Astrocyte (in vitro differentiated cells and primary cell): ENCODE measurements around the gene CHST3. TPM values are rescaled to one million over a fixed set of nuclear protein-coding genes. Genes with fewer than 3 reads are reported as not detected.

ENCODE experiments used
- DNase-seq: peaks from one replicate; pipeline ENCODE4 v3.0.0-alpha.2; 2010; ENCODE audit warnings: low read depth
- FAIRE-seq: peaks from 2 replicates; lab custom pipeline; 2011; peaks lifted over from hg19 to GRCh38; lab: Jason Lieb, UNC
- H2AFZ ChIP-seq: 2 replicates; pipeline ENCODE4 v1.6.0; 2012; ENCODE audit warnings: low read depth, low read length, inconsistent platforms
- H3K27ac ChIP-seq: 2 replicates; pipeline ENCODE4 v1.5.1; 2011; ENCODE audit warnings: low read depth, low read length, inconsistent platforms
- H3K27me3 ChIP-seq: 2 replicates; pipeline ENCODE4 v1.6.0; 2011; ENCODE audit warnings: low read length, inconsistent platforms; ENCODE audit not compliant: insufficient read depth
- H3K36me3 ChIP-seq: 2 replicates; pipeline ENCODE4 v1.5.1; 2011; ENCODE audit warnings: low read length, inconsistent platforms; ENCODE audit not compliant: insufficient read depth
- H3K4me1 ChIP-seq: 2 replicates; pipeline ENCODE4 v1.5.1; 2011; ENCODE audit warnings: low read length, inconsistent platforms; ENCODE audit not compliant: insufficient read depth
- H3K4me2 ChIP-seq: 2 replicates; pipeline ENCODE4 v1.6.0; 2012; ENCODE audit warnings: low read length, inconsistent platforms
- H3K4me3 ChIP-seq: 2 replicates; pipeline ENCODE4 v1.5.1; 2011; ENCODE audit warnings: low read depth, mild to moderate bottlenecking, low read length, inconsistent platforms; ENCODE audit not compliant: insufficient read depth
- H3K79me2 ChIP-seq: 2 replicates; pipeline ENCODE4 v1.6.0; 2012; ENCODE audit warnings: mild to moderate bottlenecking, low read length, inconsistent platforms; ENCODE audit not compliant: insufficient read depth
- H3K9ac ChIP-seq: 2 replicates; pipeline ENCODE4 v1.6.0; 2012; ENCODE audit warnings: mild to moderate bottlenecking, low read length, inconsistent platforms
- H3K9me3 ChIP-seq: 2 replicates; pipeline ENCODE4 v1.5.1; 2012; ENCODE audit warnings: low read depth, mild to moderate bottlenecking, low read length, inconsistent platforms; ENCODE audit not compliant: insufficient read depth
- H4K20me1 ChIP-seq: 2 replicates; pipeline ENCODE4 v1.6.0; 2012; ENCODE audit warnings: low read length, inconsistent platforms; ENCODE audit not compliant: insufficient read depth
- H3K27ac Mint-ChIP-seq: one replicate; pipeline ENCODE4 v1.8.0; 2021; ENCODE audit warnings: mild to moderate bottlenecking, mixed read lengths; ENCODE audit not compliant: unreplicated experiment
- H3K27me3 Mint-ChIP-seq: one replicate; pipeline ENCODE4 v1.8.0; 2021; ENCODE audit warnings: low read depth, mixed read lengths; ENCODE audit not compliant: unreplicated experiment
- H3K36me3 Mint-ChIP-seq: one replicate; pipeline ENCODE4 v1.8.0; 2021; ENCODE audit warnings: low read depth, mixed read lengths; ENCODE audit not compliant: unreplicated experiment
- H3K4me1 Mint-ChIP-seq: one replicate; pipeline ENCODE4 v1.8.0; 2021; ENCODE audit warnings: low read depth, mixed read lengths; ENCODE audit not compliant: unreplicated experiment
- H3K4me3 Mint-ChIP-seq: one replicate; pipeline ENCODE4 v1.8.0; 2021; ENCODE audit warnings: mild to moderate bottlenecking, moderate library complexity, mixed read lengths; ENCODE audit not compliant: unreplicated experiment
- H3K9me3 Mint-ChIP-seq: one replicate; pipeline ENCODE4 v1.8.0; 2021; ENCODE audit warnings: mild to moderate bottlenecking, mixed read lengths; ENCODE audit not compliant: unreplicated experiment
- CTCF ChIP-seq: IDR thresholded peaks from 2 replicates; pipeline ENCODE4 v1.5.1; 2011; ENCODE audit warnings: low read depth, mild to moderate bottlenecking, inconsistent platforms, low read length, moderate library complexity; ENCODE audit not compliant: insufficient read depth
- EZH2 ChIP-seq: IDR thresholded peaks from 2 replicates; pipeline ENCODE4 v1.6.1; 2012; ENCODE audit warnings: mild to moderate bottlenecking, low read length, inconsistent platforms; ENCODE audit not compliant: insufficient read depth
- total RNA-seq: library from RNA; stranded (reverse); gene quantifications from 2 replicates; pipeline ENCODE4 v1.2.1, GENCODE V29; 2021

CHST3 gene
- total RNA-seq, 1 donor from 2014 or later: 43.5 TPM

DNA sequence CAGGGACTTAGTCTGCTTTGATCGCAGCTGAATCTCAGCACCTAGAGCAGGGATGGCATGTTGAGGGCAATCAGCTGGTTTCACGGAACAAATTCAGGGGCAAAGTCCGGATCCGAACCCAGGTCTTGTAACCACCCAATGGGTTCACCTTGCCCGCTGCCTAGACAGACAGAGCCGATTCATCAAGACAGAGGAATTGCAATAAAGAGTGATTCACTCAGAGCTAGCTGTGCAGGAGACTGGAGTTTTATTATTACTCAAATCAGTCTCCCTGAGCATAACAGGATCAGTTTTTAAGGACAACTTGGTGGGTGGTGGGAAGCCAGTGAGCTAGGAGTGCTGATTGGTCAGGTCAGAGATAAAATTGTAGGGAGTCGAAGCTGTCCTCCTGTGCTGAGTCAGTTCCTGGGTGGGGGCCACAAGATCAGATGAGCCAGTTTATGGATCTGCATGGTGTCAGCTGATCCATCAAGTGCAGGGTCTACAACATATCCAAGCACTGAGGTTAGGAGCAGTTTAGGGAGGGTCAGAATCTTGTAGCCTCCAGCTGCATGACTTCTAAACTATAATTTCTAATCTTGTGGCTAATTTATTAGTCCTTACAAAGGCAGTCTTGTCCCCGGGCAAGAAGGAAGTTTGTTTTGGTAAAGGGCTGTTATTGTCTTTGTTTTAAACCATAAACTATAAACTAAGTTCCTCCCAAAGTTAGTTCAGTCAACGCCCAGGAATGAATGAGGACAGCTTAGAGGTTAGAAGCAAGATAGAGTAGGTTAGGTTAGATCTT, 43.5 kb upstream of the CHST3 start:
- H3K4me1 Mint-ChIP-seq: peaks cover 11% of the 10 kb centered on the region
- FAIRE-seq (no peak), DNase-seq (peak; percentile 11)
- TF ChIP-seq CTCF: no peak
- TF ChIP-seq EZH2: no peak
- no peak overlapping the region for H3K4me2 ChIP-seq
- H3K79me2 ChIP-seq: no peaks in the 10 kb centered on the region
- H3K9me3 ChIP-seq: no peaks in the 10 kb centered on the region
- H3K9ac ChIP-seq: no peak overlapping the region
- no peak overlapping the region for H3K27ac Mint-ChIP-seq
- peaks cover 20% of the 10 kb centered on the region for H3K9me3 Mint-ChIP-seq
- no peak overlapping the region for H2AFZ ChIP-seq
- peaks cover 17% of the 10 kb centered on the region for H3K27me3 Mint-ChIP-seq
- H3K4me3 Mint-ChIP-seq: peak overlapping the region; percentile 35
- H3K36me3 Mint-ChIP-seq: no peaks in the 10 kb centered on the region
- H3K27me3 ChIP-seq: no peaks in the 10 kb centered on the region
- no peaks in the 10 kb centered on the region for H4K20me1 ChIP-seq
- H3K4me3 ChIP-seq: no peak overlapping the region
- H3K27ac ChIP-seq: no peak overlapping the region
- H3K4me1 ChIP-seq: no peaks in the 10 kb centered on the region
- H3K36me3 ChIP-seq: no peaks in the 10 kb centered on the region

DNA sequence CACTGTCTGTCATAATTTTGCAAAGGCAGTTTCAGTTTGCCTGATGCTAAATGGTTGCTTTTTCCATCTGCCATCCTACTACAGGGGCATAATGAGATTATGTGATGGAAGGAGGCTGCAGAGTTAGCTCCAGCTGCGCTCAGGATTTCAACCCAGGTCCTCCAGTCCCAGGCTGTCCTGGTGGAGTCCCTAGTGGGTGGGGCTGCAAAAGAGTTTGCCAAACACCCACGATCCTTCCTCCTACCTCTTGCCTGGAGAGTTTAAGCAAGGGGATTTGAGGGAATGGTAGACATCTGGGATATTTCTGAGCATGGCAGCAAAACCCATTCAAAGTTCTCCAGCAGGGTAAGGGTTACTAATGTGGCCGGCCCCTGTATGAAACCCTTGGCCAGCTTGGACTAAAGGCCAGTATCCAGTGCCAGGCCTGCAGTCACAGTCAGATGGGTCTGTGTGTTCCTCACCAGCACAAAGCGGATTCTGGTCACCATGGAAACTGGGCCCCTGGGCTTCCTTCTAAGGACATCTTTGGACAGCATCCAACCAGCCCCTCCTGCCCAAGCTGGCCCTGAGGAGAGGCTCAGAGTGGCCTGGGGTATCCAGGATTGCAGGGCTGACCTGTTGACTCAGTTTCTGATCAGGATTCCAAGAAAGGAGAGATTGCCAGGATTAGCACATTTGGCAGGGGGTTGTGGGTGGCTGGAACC, 42.7 kb upstream of the CHST3 start:
- Histone ChIP-seq H3K4me1 (no peaks in the 10 kb centered on the region), H3K36me3 (no peaks in the 10 kb centered on the region), H3K4me2 (no peak overlapping the region), H2AFZ (no peak overlapping the region), H3K27ac (no peak overlapping the region), H3K79me2 (no peaks in the 10 kb centered on the region), H3K9ac (no peak overlapping the region), H4K20me1 (no peaks in the 10 kb centered on the region), H3K9me3 (no peaks in the 10 kb centered on the region), H3K27me3 (no peaks in the 10 kb centered on the region), H3K4me3 (no peak overlapping the region)
- H3K36me3 Mint-ChIP-seq: no peaks in the 10 kb centered on the region
- no peak for DNase-seq
- TF ChIP-seq EZH2: no peak
- no peak for TF ChIP-seq CTCF
- FAIRE-seq: no peak
- no peak overlapping the region for H3K27ac Mint-ChIP-seq
- peaks cover 11% of the 10 kb centered on the region for H3K4me1 Mint-ChIP-seq
- no peak overlapping the region for H3K4me3 Mint-ChIP-seq
- H3K27me3 Mint-ChIP-seq: peaks cover 17% of the 10 kb centered on the region
- H3K9me3 Mint-ChIP-seq: peaks cover 15% of the 10 kb centered on the region
